CD4-positive, alpha-beta T cell (primary cell): ENCODE measurements around the gene PCDH9. TPM values are rescaled to one million over a fixed set of nuclear protein-coding genes. Genes with fewer than 3 reads are reported as not detected.

Experiments
- ATAC-seq: fragments of 200-7000 bp; cut with Tn5 transposase; one replicate; pipeline ENCODE4 v1.10.0; 2022; ENCODE audit warnings: mild to moderate bottlenecking; ENCODE audit not compliant: poor library complexity
- CTCF ChIA-PET: fragments of 350-600 bp; sonication (Branson Sonifier 250); formaldehyde crosslinking; loops from one replicate; lab custom pipeline; 2021; ENCODE audit warnings: antibody characterized with exemption, inconsistent platforms; lab: Charles Lee
- POLR2A ChIA-PET: fragments of 350-600 bp; sonication (Branson Sonifier 250); formaldehyde crosslinking; loops from one replicate; lab custom pipeline; 2021; ENCODE audit warnings: antibody characterized with exemption, inconsistent platforms; lab: Charles Lee
- DNase-seq, 14 experiments: peaks; one replicate each; pipeline ENCODE4 v3.0.0-alpha.2; 2013 to 2020; ENCODE audit warnings: mixed read lengths in 2 of 14
- H3K27ac ChIP-seq, 2 donors: one replicate each; pipeline versions ENCODE4 v1.5.1 to v1.7.0; 2013; ENCODE audit warnings: low read length in 2 of 2, low read depth in 1 of 2, mild to moderate bottlenecking in 1 of 2
- H3K27me3 ChIP-seq, 2 experiments: 1 replicate in 1 of 2; 2 replicates in 1 of 2; pipeline versions ENCODE4 v1.6.1 to v1.7.0; 2013; ENCODE audit warnings: low read length in 2 of 2, control low read depth in 1 of 2, mild to moderate bottlenecking in 1 of 2, moderate library complexity in 1 of 2; ENCODE audit not compliant: insufficient read depth in 2 of 2, control insufficient read depth in 1 of 2
- H3K36me3 ChIP-seq: one replicate; pipeline ENCODE4 v1.6.1; 2013; ENCODE audit warnings: low read length, control low read depth; ENCODE audit not compliant: insufficient read depth
- H3K4me1 ChIP-seq: one replicate; pipeline ENCODE4 v1.6.1; 2013; ENCODE audit warnings: low read length, control low read depth; ENCODE audit not compliant: insufficient read depth
- H3K4me3 ChIP-seq: one replicate; pipeline ENCODE4 v1.5.1; 2013; ENCODE audit warnings: mild to moderate bottlenecking, low read length, moderate library complexity
- H3K9me3 ChIP-seq, 2 experiments: 1 replicate in 1 of 2; 2 replicates in 1 of 2; pipeline versions ENCODE4 v1.6.1 to v1.7.0; 2013; ENCODE audit warnings: low read length in 2 of 2, mild to moderate bottlenecking in 2 of 2, control low read depth in 1 of 2, moderate library complexity in 1 of 2; ENCODE audit not compliant: control insufficient read depth in 1 of 2, insufficient read depth in 1 of 2
- H3K27ac Mint-ChIP-seq: one replicate; pipeline ENCODE4 v1.8.0; 2020; ENCODE audit warnings: mixed read lengths
- H3K27me3 Mint-ChIP-seq: one replicate; pipeline ENCODE4 v1.8.0; 2021; ENCODE audit warnings: mixed read lengths
- H3K36me3 Mint-ChIP-seq: one replicate; pipeline ENCODE4 v1.8.0; 2021; ENCODE audit warnings: low read depth, mixed read lengths
- H3K4me1 Mint-ChIP-seq: one replicate; pipeline ENCODE4 v1.8.0; 2021; ENCODE audit warnings: low read depth, mixed read lengths
- H3K4me3 Mint-ChIP-seq: one replicate; pipeline ENCODE4 v1.8.0; 2020; ENCODE audit warnings: mild to moderate bottlenecking, mixed read lengths
- H3K9me3 Mint-ChIP-seq: one replicate; pipeline ENCODE4 v1.8.0; 2020; ENCODE audit warnings: mixed read lengths
- CTCF ChIP-seq: fragments of 200-600 bp; IDR thresholded peaks from one replicate; pipeline ENCODE4 v1.8.0; 2022; ENCODE audit warnings: antibody characterized with exemption, mild to moderate bottlenecking
- intact Hi-C, 2 experiments: fragments of 100-400 bp; cut with DNase I in 1 of 2; cut with micrococcal nuclease in 1 of 2; formaldehyde crosslinking; loops; one replicate each; pipeline versions ENCODE4 v1.15.1 to v1.9.0; 2023 to 2025; cut with DNase I, micrococcal nuclease
- total RNA-seq, 174 experiments: library from RNA in 2 of 174; stranded (reverse) in 2 of 174; gene quantifications; one replicate each; pipeline ENCODE4 v1.2.3 and lab custom pipeline; 2021 to 2026

PCDH9 gene
- total RNA-seq, 2 experiments from 2014 or later, result 0.08 to 0.19 TPM

DNA sequence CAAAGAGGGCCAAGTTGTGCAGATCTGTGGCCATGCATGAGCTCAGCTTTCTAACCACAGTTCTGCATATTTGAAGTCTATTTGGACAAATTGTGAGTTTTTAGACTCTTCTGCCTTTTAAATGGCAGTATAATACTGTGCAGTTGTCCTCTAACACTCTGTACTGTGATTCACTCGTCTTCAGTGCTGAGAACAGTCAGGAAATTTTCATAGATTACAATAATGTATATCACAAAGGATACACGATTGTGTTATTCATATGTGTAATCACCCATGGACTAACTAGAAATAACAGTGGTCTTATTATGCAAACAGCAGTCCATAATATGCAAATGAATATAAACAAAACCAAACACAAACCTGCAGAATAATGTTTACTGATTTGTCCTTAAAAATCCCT, 259.1 kb downstream of the PCDH9 start:
- H3K9me3 Mint-ChIP-seq, result no peaks in the 10 kb centered on the region
- ATAC-seq, result no peak

GRCh38 chr13:66969291-66969690, 260.8 kb downstream of the PCDH9 start:
- CTCF ChIA-PET, result no interaction called here
- H3K4me1 Mint-ChIP-seq, result no peaks in the 10 kb centered on the region
- H3K36me3 ChIP-seq, result no peaks in the 10 kb centered on the region
- no peak overlapping the region for H3K4me3 ChIP-seq
- ATAC-seq (no peak), DNase-seq (no peak)
- intact Hi-C loops, result no loop called here
- POLR2A ChIA-PET, result no interaction called here
- no peak overlapping the region for H3K27ac Mint-ChIP-seq
- no peaks in the 10 kb centered on the region for H3K4me1 ChIP-seq
- no peaks in the 10 kb centered on the region for H3K27me3 ChIP-seq
- TF ChIP-seq CTCF, result no peak
- no peaks in the 10 kb centered on the region for H3K9me3 Mint-ChIP-seq
- no peak overlapping the region for H3K27ac ChIP-seq
- H3K9me3 ChIP-seq, result no peaks in the 10 kb centered on the region
- H3K4me3 Mint-ChIP-seq, result no peak overlapping the region
- H3K36me3 Mint-ChIP-seq, result no peaks in the 10 kb centered on the region
- no peaks in the 10 kb centered on the region for H3K27me3 Mint-ChIP-seq

More for the DNA sequence above, 259.1 kb downstream of the PCDH9 start:
- intact Hi-C loops, result no loop called here
- Mint-ChIP-seq H3K4me1 (no peaks in the 10 kb centered on the region), H3K27me3 (no peaks in the 10 kb centered on the region), H3K36me3 (no peaks in the 10 kb centered on the region), H3K27ac (no peak overlapping the region), H3K4me3 (no peak overlapping the region)
- H3K4me3 ChIP-seq, result no peak overlapping the region
- no peaks in the 10 kb centered on the region for H3K36me3 ChIP-seq
- DNase-seq, result no peak
- no peak for TF ChIP-seq CTCF
- H3K9me3 ChIP-seq, result no peaks in the 10 kb centered on the region
- H3K27me3 ChIP-seq, result no peaks in the 10 kb centered on the region
- POLR2A ChIA-PET, result no interaction called here
- CTCF ChIA-PET, result no interaction called here
- H3K4me1 ChIP-seq, result no peaks in the 10 kb centered on the region
- no peak overlapping the region for H3K27ac ChIP-seq

GRCh38 chr13:66967811-66968597, 262.1 kb downstream of the PCDH9 start:
- Histone ChIP-seq H3K9me3 (no peaks in the 10 kb centered on the region), H3K4me1 (no peaks in the 10 kb centered on the region), H3K27me3 (no peaks in the 10 kb centered on the region), H3K36me3 (no peaks in the 10 kb centered on the region), H3K4me3 (no peak overlapping the region), H3K27ac (no peak overlapping the region)
- ChIA-PET POLR2A (no interaction called here), CTCF (no interaction called here)
- no peak overlapping the region for H3K4me3 Mint-ChIP-seq
- ATAC-seq, result no peak
- H3K27ac Mint-ChIP-seq, result no peak overlapping the region
- no peaks in the 10 kb centered on the region for H3K4me1 Mint-ChIP-seq
- intact Hi-C loops, result no loop called here
- no peak for TF ChIP-seq CTCF
- H3K36me3 Mint-ChIP-seq, result no peaks in the 10 kb centered on the region
- no peaks in the 10 kb centered on the region for H3K27me3 Mint-ChIP-seq
- no peak for DNase-seq
- no peaks in the 10 kb centered on the region for H3K9me3 Mint-ChIP-seq
